HCT116 (cell line): Measurements from ENCODE around the gene TRMU. TPM values are rescaled to one million over a fixed set of nuclear protein-coding genes. Genes with fewer than 3 reads are reported as not detected.

ENCODE experiments used
- ATAC-seq: fragments of 200-7000 bp; cut with Tn5 transposase; 2 replicates; pipeline ENCODE4 v1.9.1; 2020; ENCODE audit warnings: mild to moderate bottlenecking, moderate library complexity
- BruUV-seq: library from RNA; stranded (reverse); fragments of 400-500 nt; replicated peaks from 2 replicates; lab custom pipeline; 2021; lab: Mats Ljungman, UMichigan
- CTCF ChIA-PET: fragments of 300-600 bp; sonication (Branson Sonifier 250); formaldehyde crosslinking; loops from one replicate; lab custom pipeline; 2021; ENCODE audit warnings: antibody characterized with exemption; lab: Charles Lee
- POLR2A ChIA-PET: fragments of 300-600, 350-600 bp; sonication (Branson Sonifier 250); formaldehyde crosslinking; loops from one replicate; lab custom pipeline; 2021; ENCODE audit warnings: antibody characterized with exemption; lab: Charles Lee
- RAD21 ChIA-PET, 2 experiments: fragments of 300-600 bp; sonication (Branson Sonifier 250); formaldehyde crosslinking; loops; one replicate each; lab custom pipeline; 2023; ENCODE audit warnings: low total read pairs in 2 of 2; ENCODE audit not compliant: uncharacterized antibody in 2 of 2, unreplicated experiment in 2 of 2, low non-redundant PET in 1 of 2; lab: Charles Lee
- DNase-seq: peaks from one replicate; pipeline ENCODE4 v3.0.0-alpha.2; 2010; ENCODE audit warnings: low read depth, low spot score
- H2AFZ ChIP-seq: fragments of 200-600 bp; shearing (Covaris generic), sonication (generic); 2 replicates; pipeline ENCODE4 v1.6.1; 2017; ENCODE audit warnings: low read depth, mixed run types, mixed read lengths, antibody characterized with exemption, low read length; ENCODE audit not compliant: poor library complexity, severe bottlenecking
- H3K27ac ChIP-seq: 2 replicates; pipeline ENCODE4 v1.5.1; 2012; ENCODE audit warnings: low read depth, low read length
- H3K27me3 ChIP-seq: fragments of 200-600 bp; sonication (generic); 2 replicates; pipeline ENCODE4 v1.6.1; 2016; ENCODE audit warnings: mixed run types, low read length, mixed read lengths; ENCODE audit not compliant: insufficient read depth
- H3K36me3 ChIP-seq, 2 experiments: fragments of 200-500 bp in 1 of 2; fragments of 200-600 bp in 1 of 2; sonication (Bioruptor generic) in 1 of 2; sonication (generic) in 1 of 2; 2 replicates each; pipeline versions ENCODE4 v1.5.1 to v1.6.1; 2014 to 2016; ENCODE audit warnings: low read length in 2 of 2, inconsistent platforms in 1 of 2, mixed read lengths in 1 of 2, mixed run types in 1 of 2; ENCODE audit not compliant: insufficient read depth in 2 of 2, control insufficient read depth in 1 of 2
- H3K4me1 ChIP-seq, 2 experiments: fragments of 200-600 bp in 1 of 2; sonication (generic) in 1 of 2; 2 replicates each; pipeline versions ENCODE4 v1.5.1 to v1.6.1; 2012 to 2017; ENCODE audit warnings: low read length in 2 of 2, inconsistent platforms in 1 of 2, mild to moderate bottlenecking in 1 of 2, mixed read lengths in 1 of 2, mixed run types in 1 of 2, moderate library complexity in 1 of 2; ENCODE audit not compliant: insufficient read depth in 2 of 2, control insufficient read depth in 1 of 2
- H3K4me2 ChIP-seq: fragments of 200-600 bp; sonication (generic); 2 replicates; pipeline ENCODE4 v1.6.1; 2017; ENCODE audit warnings: mixed run types, low read length, mixed read lengths
- H3K4me3 ChIP-seq, 2 experiments: fragments of 200-600 bp in 1 of 2; sonication (generic) in 1 of 2; replicated peaks in 1 of 2; 2 replicates each; pipeline ENCODE4 v1.5.1; 2011 to 2016; ENCODE audit warnings: low read length in 2 of 2, control low read depth in 1 of 2, low read depth in 1 of 2, mild to moderate bottlenecking in 1 of 2, mixed read lengths in 1 of 2, mixed run types in 1 of 2
- H3K79me2 ChIP-seq: fragments of 200-600 bp; sonication (generic); 2 replicates; pipeline ENCODE4 v1.6.1; 2017; ENCODE audit warnings: mild to moderate bottlenecking, mixed run types, low read length, moderate library complexity, mixed read lengths; ENCODE audit not compliant: insufficient read depth
- H3K9ac ChIP-seq: fragments of 200-600 bp; sonication (generic); 2 replicates; pipeline ENCODE4 v1.6.1; 2016; ENCODE audit warnings: low read length, mixed read lengths
- H3K9me2 ChIP-seq: fragments of 200-600 bp; sonication (generic), shearing (Covaris generic); 2 replicates; pipeline ENCODE4 v1.6.1; 2017; ENCODE audit warnings: mixed run types, mild to moderate bottlenecking, moderate library complexity; ENCODE audit not compliant: insufficient read depth
- H3K9me3 ChIP-seq, 2 experiments: fragments of 200-500 bp in 1 of 2; fragments of 200-600 bp in 1 of 2; sonication (Bioruptor generic) in 1 of 2; sonication (generic) in 1 of 2; 2 replicates each; pipeline ENCODE4 v1.6.1; 2014 to 2017; ENCODE audit warnings: low read length in 2 of 2, mixed read lengths in 2 of 2, inconsistent platforms in 1 of 2, low read depth in 1 of 2, mild to moderate bottlenecking in 1 of 2, mixed run types in 1 of 2, moderate library complexity in 1 of 2; ENCODE audit not compliant: control insufficient read depth in 1 of 2, insufficient read depth in 1 of 2
- H4K20me1 ChIP-seq: fragments of 200-600 bp; sonication (generic), shearing (Covaris generic); 2 replicates; pipeline ENCODE4 v1.6.1; 2017; ENCODE audit warnings: mixed run types, mild to moderate bottlenecking, moderate library complexity; ENCODE audit not compliant: insufficient read depth
- CEBPB ChIP-seq: IDR thresholded peaks from 2 replicates; pipeline ENCODE4 v1.6.1; 2012; ENCODE audit warnings: low read depth
- ELF1 ChIP-seq: IDR thresholded peaks from 2 replicates; pipeline ENCODE4 v1.6.1; 2012; ENCODE audit warnings: low read depth, borderline replicate concordance
- EZH2 ChIP-seq: fragments of 200-600 bp; sonication (generic); IDR thresholded peaks from 2 replicates; pipeline ENCODE4 v1.6.1; 2017; ENCODE audit warnings: antibody characterized with exemption, mixed run types
- FOSL1 ChIP-seq: IDR thresholded peaks from 2 replicates; pipeline ENCODE4 v1.6.1; 2012; ENCODE audit warnings: low read depth
- JUND ChIP-seq: IDR thresholded peaks from 2 replicates; pipeline ENCODE4 v1.6.1; 2012
- POLR2A ChIP-seq: IDR thresholded peaks from 2 replicates; pipeline ENCODE4 v1.7.0; 2011; ENCODE audit warnings: borderline replicate concordance; ENCODE audit not compliant: insufficient read depth, insufficient read length; ENCODE audit errors: extremely low read depth
- RAD21 ChIP-seq: IDR thresholded peaks from 2 replicates; pipeline ENCODE4 v1.6.1; 2012; ENCODE audit warnings: low read depth, mild to moderate bottlenecking
- SIN3A ChIP-seq: IDR thresholded peaks from 2 replicates; pipeline ENCODE4 v1.6.1; 2012; ENCODE audit warnings: low read depth
- SP1 ChIP-seq: IDR thresholded peaks from 2 replicates; pipeline ENCODE4 v1.6.1; 2012; ENCODE audit warnings: low read depth
- SRF ChIP-seq: IDR thresholded peaks from 2 replicates; pipeline ENCODE4 v1.6.1; 2012; ENCODE audit warnings: low read depth
- TCF7L2 ChIP-seq: IDR thresholded peaks from 2 replicates; pipeline ENCODE4 v1.7.0; 2011; ENCODE audit warnings: borderline replicate concordance, inconsistent platforms; ENCODE audit not compliant: insufficient read depth, insufficient read length; ENCODE audit errors: extremely low read depth
- YY1 ChIP-seq: IDR thresholded peaks from 2 replicates; pipeline ENCODE4 v1.6.1; 2011; ENCODE audit warnings: low read length, low read depth, moderate library complexity, mild to moderate bottlenecking; ENCODE audit not compliant: insufficient replicate concordance; ENCODE audit errors: extremely low read depth
- ZFX ChIP-seq: fragments of 450-650 bp; IDR thresholded peaks from 2 replicates; pipeline ENCODE4 v1.6.1; 2017
- intact Hi-C: fragments of 100-400 bp; cut with micrococcal nuclease; formaldehyde crosslinking; loops from 2 replicates; pipeline ENCODE4 v1.10.0; 2022
- total RNA-seq: library from RNA; stranded (reverse); gene quantifications from one replicate; pipeline ENCODE4 v1.2.1, GENCODE V29; 2021; ENCODE audit not compliant: unreplicated experiment
- TF ChIP-seq, protein P1 (sequence below): IDR thresholded peaks from 2 replicates; pipeline ENCODE4 v1.6.1; 2011; ENCODE audit warnings: mild to moderate bottlenecking, low read length, moderate library complexity; ENCODE audit not compliant: insufficient replicate concordance; ENCODE audit errors: extremely low read depth
- TF ChIP-seq, protein P2 (sequence below): IDR thresholded peaks from 2 replicates; pipeline ENCODE4 v1.6.1; 2012
- TF ChIP-seq, protein P3 (sequence below): IDR thresholded peaks from 2 replicates; pipeline ENCODE4 v1.6.1; 2012

The TRMU gene
- total RNA-seq, 1 experiment from 2014 or later = 65.4 TPM

DNA sequence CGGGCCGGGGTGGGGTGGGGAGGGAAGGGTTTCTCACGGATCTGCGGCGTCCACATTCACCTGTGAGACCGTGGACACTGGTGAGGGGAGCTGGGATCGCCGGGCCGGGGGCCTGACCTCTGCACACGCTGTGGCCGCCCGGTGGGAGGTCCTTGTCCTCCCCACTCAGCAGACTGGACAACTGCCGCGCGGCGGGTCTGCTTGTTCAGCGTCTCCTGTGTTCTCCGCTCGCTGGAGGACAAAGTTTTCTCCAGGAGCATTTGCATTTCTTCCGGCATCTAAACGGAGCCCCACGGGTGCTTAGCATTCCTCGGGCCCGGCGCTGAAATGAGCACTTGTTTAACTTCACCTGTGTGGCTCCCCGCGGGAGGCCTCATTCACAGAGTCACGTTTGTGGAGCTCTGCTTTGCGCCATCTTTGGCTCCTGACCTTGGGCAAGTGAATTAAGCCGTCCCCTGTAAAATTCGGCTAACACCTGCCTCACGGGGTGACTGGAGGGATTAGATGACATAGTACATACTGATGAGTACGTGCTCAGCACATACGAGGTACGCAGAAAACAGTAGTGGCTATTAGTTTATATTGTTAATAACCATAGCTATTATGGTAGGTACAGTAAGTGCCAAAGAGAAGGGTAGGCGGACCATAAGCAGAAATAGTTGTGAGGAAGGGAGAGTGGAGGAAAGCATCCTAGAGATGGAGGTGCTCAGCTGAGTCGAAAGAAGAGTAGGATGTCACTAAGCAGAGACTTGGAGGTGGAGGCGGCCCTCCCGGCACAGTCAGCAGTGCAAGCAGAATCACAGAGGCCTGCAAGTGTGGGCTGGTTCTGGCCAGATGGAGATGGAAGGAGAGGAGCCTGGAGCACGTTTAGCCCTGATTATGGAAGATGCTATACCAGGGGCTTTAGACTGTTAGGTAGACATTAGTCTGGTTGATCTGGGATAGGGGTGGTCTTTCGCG lies 885 bp downstream of the TRMU start:
- CTCF ChIA-PET = interaction anchor here (0.9 to 1.2 kb wide), 3 partner anchors 31 to 227 kb away, joined by 3 to 5 read pairs (median 3); no protein-coding TSS in a partner anchor
- BruUV-seq = TSS peak; percentile 22

More for the DNA sequence above, 885 bp downstream of the TRMU start:
- Histone ChIP-seq H3K9me2 (no peaks in the 10 kb centered on the region), H3K27me3 (no peaks in the 10 kb centered on the region), H3K4me3 (peak overlapping the region; percentile 92), H3K36me3 (peaks cover 29 to 34% of the 10 kb centered on the region in 2 experiments; a peak in 3 of 4 replicates), H3K4me2 (peak overlapping the region; percentile 87), H3K27ac (peak overlapping the region; percentile 72), H3K9ac (peak overlapping the region; percentile 85), H3K79me2 (peaks cover 52% of the 10 kb centered on the region), H3K4me1 (peaks cover 6 to 21% of the 10 kb centered on the region in 2 experiments; a peak in 3 of 4 replicates), H3K9me3 (no peaks in the 10 kb centered on the region), H4K20me1 (no peaks in the 10 kb centered on the region), H2AFZ (no peak overlapping the region)
- intact Hi-C loops = no loop called here
- ChIA-PET POLR2A (interaction anchor here (2.5 kb wide), 1 partner anchor 10 kb away, joined by 6 read pairs; no protein-coding TSS in a partner anchor), RAD21 (interaction anchor here in 1 of 2 experiments (0.6 kb wide), 1 partner anchor 227 kb away, joined by 3 read pairs; no protein-coding TSS in a partner anchor)
- ATAC-seq (peak; percentile 30), DNase-seq (no peak)
- TF ChIP-seq CEBPB (no peak), SIN3A (no peak), JUND (no peak), YY1 (no peak), ZFX (no peak), ELF1 (no peak), RAD21 (no peak), POLR2A (no peak), SRF (no peak), EZH2 (no peak), FOSL1 (no peak), TCF7L2 (no peak), SP1 (no peak)
- TF ChIP-seq, protein P1, sequence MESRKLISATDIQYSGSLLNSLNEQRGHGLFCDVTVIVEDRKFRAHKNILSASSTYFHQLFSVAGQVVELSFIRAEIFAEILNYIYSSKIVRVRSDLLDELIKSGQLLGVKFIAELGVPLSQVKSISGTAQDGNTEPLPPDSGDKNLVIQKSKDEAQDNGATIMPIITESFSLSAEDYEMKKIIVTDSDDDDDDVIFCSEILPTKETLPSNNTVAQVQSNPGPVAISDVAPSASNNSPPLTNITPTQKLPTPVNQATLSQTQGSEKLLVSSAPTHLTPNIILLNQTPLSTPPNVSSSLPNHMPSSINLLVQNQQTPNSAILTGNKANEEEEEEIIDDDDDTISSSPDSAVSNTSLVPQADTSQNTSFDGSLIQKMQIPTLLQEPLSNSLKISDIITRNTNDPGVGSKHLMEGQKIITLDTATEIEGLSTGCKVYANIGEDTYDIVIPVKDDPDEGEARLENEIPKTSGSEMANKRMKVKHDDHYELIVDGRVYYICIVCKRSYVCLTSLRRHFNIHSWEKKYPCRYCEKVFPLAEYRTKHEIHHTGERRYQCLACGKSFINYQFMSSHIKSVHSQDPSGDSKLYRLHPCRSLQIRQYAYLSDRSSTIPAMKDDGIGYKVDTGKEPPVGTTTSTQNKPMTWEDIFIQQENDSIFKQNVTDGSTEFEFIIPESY = no peak
- TF ChIP-seq, protein P2, sequence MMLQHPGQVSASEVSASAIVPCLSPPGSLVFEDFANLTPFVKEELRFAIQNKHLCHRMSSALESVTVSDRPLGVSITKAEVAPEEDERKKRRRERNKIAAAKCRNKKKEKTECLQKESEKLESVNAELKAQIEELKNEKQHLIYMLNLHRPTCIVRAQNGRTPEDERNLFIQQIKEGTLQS = no peak
- TF ChIP-seq, protein P3, sequence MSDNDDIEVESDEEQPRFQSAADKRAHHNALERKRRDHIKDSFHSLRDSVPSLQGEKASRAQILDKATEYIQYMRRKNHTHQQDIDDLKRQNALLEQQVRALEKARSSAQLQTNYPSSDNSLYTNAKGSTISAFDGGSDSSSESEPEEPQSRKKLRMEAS = no peak
